AG09319 (cell line): ENCODE results near the gene CCDC85A.
A peak's percentile ranks its signal among the peaks of the same experiment; 100 is the strongest.

Source experiments
- DNase-seq: peaks from one replicate; pipeline ENCODE4 v3.0.0-alpha.2; 2010; ENCODE audit warnings: low read depth; ENCODE audit errors: extremely low read depth
- TF ChIP-seq, protein P1 (sequence below): IDR thresholded peaks from 2 replicates; pipeline ENCODE4 v1.5.1; 2011; ENCODE audit warnings: low read depth, mild to moderate bottlenecking, inconsistent platforms, low read length, moderate library complexity

Gene CCDC85A

DNA sequence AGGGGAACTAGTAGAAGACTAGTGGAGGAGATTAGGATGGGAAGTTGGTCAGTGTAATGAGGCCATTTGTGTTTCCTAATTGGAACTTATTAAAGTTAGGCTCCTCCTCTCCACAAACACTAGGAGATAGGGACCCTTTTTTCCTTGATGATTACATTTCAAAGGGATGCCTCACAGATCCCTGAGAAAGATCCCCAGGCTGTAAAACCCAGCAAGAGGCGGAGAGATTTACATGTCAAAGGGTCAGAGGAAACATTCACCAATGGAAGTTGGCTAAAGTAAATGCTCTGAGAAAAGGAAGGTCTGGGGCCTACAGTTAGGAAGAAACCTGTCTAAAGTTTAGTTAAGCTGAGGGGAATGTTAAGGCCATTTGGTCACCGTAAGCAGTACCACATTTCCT is 1.4 kb upstream of the CCDC85A start:
- TF ChIP-seq, protein P1, sequence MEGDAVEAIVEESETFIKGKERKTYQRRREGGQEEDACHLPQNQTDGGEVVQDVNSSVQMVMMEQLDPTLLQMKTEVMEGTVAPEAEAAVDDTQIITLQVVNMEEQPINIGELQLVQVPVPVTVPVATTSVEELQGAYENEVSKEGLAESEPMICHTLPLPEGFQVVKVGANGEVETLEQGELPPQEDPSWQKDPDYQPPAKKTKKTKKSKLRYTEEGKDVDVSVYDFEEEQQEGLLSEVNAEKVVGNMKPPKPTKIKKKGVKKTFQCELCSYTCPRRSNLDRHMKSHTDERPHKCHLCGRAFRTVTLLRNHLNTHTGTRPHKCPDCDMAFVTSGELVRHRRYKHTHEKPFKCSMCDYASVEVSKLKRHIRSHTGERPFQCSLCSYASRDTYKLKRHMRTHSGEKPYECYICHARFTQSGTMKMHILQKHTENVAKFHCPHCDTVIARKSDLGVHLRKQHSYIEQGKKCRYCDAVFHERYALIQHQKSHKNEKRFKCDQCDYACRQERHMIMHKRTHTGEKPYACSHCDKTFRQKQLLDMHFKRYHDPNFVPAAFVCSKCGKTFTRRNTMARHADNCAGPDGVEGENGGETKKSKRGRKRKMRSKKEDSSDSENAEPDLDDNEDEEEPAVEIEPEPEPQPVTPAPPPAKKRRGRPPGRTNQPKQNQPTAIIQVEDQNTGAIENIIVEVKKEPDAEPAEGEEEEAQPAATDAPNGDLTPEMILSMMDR = no peak
- no peak for DNase-seq

DNA sequence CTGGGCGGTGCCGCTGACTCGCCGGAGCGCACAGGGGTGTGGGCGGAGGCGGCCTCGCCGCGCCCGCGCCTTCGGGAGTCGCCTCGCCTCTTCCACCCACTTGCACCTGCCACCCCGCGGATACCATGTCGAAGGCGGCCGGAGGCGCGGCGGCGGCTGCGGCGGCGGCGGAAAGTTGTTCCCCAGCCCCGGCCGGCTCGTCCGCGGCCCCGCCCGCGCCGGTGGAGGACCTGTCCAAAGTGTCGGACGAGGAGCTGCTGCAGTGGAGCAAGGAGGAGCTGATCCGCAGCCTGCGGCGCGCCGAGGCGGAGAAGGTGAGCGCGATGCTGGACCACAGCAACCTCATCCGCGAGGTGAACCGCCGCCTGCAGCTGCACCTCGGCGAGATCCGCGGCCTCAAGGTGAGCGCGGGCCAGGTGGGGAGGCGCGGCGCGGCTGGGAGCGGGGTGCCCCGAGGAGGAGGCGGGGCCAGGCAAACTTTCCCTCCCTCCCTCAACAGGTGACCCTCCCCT is 766 bp downstream of the CCDC85A start:
- no peak for DNase-seq
- TF ChIP-seq, protein P1 = no peak

DNA sequence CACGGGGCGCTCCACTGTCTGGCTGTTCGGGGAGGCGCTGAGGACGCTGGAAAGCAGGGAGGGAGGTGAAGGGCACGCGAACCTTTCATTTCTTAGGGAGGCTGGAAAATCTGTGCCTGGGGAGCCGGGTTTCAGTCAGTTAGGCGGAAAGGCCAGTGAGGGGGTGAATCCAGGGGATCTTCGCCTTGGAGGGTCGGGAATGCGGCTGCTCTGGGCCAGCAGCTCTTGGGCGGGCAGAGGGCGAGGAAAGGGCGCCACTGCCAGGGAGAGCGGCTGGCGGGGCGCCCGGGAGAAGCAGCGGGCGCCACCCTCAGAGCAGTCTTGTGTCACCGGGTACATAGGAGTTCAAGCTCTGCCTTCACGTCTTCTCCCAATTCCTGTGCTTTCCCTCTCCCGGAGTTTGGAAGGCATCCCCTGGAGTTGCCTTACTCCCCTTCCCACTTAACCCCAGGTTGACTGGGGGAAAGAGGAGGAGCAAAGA is 1.4 kb downstream of the CCDC85A start:
- DNase-seq = no peak
- TF ChIP-seq, protein P1 = no peak

DNA sequence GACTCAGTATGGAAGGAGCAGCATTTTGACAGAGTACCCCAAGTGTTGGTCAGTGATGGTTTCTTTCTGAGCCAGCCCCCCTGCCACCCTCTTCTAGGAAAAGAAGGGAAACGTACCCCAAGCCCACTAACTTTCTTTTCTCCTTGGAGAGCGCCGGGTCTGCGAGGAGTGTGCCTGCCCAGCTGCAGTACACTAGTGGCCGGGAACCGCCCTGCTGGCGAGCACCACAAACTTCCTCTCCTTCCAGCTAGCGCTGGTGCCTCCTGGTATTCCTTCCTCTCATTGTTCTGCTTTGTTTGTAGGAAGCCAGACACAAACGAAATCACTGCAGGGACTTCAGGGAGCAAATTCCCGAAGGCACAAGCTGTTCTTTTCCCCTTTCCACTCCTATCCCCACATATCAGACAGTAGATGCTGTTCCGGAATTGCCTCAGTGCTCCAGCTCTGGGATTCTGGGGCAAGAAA is 1.8 kb downstream of the CCDC85A start:
- TF ChIP-seq, protein P1 = no peak
- DNase-seq = no peak

DNA sequence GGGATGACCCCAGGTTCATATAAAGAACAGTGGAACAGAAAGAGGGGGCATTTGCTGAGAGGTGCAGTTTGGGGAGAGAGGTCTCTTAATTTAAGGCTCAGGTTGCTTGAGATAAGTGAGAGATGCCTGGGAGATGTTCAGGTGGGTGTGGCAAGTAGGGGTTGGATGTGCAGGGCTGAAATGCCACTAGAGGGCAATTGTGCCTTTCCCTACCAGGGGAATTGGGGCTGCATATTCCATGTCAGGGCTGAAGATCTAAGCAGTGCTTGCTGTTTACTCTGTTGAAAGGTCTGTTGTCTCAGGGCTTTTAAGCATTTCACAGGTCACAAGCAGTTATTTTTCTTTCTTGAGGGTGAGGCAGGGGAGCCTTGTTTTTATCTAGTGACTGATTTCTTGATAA is 7.8 kb downstream of the CCDC85A start:
- TF ChIP-seq, protein P1 = peak; percentile 52
- no peak for DNase-seq

DNA sequence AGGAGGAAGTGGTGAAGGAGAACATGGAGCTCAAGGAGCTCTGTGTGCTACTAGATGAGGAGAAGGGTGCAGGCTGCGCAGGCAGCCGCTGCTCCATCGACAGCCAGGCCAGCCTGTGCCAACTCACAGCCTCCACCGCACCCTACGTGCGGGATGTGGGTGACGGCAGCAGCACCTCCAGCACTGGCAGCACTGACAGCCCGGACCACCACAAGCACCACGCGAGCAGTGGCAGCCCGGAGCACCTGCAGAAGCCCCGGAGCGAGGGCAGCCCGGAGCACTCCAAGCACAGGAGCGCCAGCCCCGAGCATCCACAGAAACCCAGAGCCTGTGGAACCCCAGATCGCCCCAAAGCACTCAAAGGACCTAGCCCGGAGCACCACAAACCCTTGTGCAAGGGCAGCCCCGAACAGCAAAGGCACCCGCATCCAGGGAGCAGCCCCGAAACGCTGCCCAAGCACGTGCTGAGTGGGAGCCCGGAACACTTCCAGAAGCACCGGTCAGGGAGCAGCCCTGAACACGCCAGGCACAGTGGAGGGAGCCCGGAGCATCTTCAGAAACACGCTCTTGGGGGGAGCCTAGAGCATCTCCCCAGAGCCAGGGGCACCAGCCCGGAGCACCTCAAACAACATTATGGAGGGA is 9.0 kb downstream of the CCDC85A start:
- TF ChIP-seq, protein P1 = no peak
- no peak for DNase-seq

DNA sequence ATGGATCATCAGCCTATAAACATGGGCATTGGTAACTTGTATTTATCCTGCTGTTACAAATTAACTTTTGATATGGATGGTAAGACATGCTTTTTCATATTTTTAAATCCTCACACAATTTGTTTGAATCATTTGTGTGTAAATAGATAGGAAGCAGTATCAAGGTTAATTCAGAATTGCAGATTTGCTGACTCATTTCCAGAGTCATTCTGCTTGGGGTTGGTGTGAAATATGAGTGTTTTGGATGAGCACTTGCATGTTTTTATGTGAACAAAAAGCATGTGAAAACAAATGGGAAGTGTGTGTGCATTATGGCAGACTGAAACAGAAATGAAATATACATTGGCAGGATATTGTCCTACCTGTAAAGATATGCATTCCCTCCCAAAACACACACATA is 11.8 kb downstream of the CCDC85A start:
- TF ChIP-seq, protein P1 = no peak
- DNase-seq = no peak
